Uterus (tissue), 2 donors: Measurements from ENCODE around the gene SERPINA1.

Experiments used
- POLR2A ChIP-seq, 2 donors: fragments of 450-650 bp; IDR thresholded peaks; one replicate each; pipeline ENCODE4 v1.6.1; 2016; ENCODE audit warnings: antibody characterized with exemption in 2 of 2, mild to moderate bottlenecking in 1 of 2, moderate library complexity in 1 of 2
- TF ChIP-seq, protein P1 (sequence below), 4 experiments: fragments of 200-600 bp in 2 of 4; fragments of 450-650 bp in 2 of 4; sonication (generic) in 2 of 4; IDR thresholded peaks; one replicate each; pipeline ENCODE4 v1.5.1; 2016 to 2019; ENCODE audit warnings: antibody characterized with exemption in 4 of 4, mild to moderate bottlenecking in 2 of 4, moderate library complexity in 1 of 4

DNA sequence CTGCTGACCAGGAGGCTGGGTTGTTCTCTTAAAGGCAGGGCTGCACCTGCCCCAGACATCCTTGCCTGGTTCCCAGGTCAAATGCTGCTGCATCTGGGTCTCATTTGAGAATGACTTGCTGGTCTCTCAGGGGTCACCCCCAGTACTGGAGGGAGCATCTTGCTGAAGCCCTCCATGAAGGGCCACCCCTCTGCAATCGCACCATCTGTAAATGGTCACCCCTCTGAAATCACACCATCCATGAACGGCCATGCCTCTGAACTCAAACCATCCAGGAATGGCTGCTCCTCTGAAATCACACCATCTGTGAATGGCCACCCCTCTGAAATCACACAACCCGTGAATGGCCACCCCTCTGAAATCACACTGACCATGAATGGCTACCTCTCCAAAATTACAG, 58.0 kb downstream of the SERPINA1 start:
- TF ChIP-seq POLR2A (IDR thresholded peaks at IDR 0.05) = no peak
- TF ChIP-seq, protein P1, sequence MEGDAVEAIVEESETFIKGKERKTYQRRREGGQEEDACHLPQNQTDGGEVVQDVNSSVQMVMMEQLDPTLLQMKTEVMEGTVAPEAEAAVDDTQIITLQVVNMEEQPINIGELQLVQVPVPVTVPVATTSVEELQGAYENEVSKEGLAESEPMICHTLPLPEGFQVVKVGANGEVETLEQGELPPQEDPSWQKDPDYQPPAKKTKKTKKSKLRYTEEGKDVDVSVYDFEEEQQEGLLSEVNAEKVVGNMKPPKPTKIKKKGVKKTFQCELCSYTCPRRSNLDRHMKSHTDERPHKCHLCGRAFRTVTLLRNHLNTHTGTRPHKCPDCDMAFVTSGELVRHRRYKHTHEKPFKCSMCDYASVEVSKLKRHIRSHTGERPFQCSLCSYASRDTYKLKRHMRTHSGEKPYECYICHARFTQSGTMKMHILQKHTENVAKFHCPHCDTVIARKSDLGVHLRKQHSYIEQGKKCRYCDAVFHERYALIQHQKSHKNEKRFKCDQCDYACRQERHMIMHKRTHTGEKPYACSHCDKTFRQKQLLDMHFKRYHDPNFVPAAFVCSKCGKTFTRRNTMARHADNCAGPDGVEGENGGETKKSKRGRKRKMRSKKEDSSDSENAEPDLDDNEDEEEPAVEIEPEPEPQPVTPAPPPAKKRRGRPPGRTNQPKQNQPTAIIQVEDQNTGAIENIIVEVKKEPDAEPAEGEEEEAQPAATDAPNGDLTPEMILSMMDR (IDR thresholded peaks at IDR 0.05) = no peak
